K562 (cell line): ENCODE measurements around the gene PDF. TPM values are rescaled to one million over a fixed set of nuclear protein-coding genes. Genes with fewer than 3 reads are reported as not detected.

Experiments used
- ATAC-seq: fragments of 200-7000 bp; cut with Tn5 transposase; 3 replicates; pipeline ENCODE4 v1.9.1; 2020; ENCODE audit warnings: moderate library complexity
- BruUV-seq: library from RNA; stranded (reverse); fragments of 400-500 nt; replicated peaks from 2 replicates; lab custom pipeline; 2021; lab: Mats Ljungman, UMichigan
- CTCF ChIA-PET: fragments of 300-600 bp; formaldehyde crosslinking; extraction: SDS; loops from one replicate; lab custom pipeline; 2021; ENCODE audit warnings: low intra/inter-chr PET ratio; lab: Yijun Ruan, JAX
- POLR2A ChIA-PET: fragments of 300-600, 350-650 bp; sonication (Branson Sonifier 250); formaldehyde crosslinking; extraction: SDS; loops from one replicate; lab custom pipeline; 2021; ENCODE audit warnings: antibody characterized with exemption, inconsistent platforms; lab: Yijun Ruan, JAX
- DNase-seq, 4 experiments: peaks; one replicate each; pipeline versions ENCODE4 v3.0.0 to v3.0.0-alpha.2; 2011 to 2018; ENCODE audit warnings: low spot score in 3 of 4, mixed read lengths in 3 of 4; ENCODE audit errors: extremely low read depth in 1 of 4
- FAIRE-seq: peaks from 2 replicates; lab custom pipeline; 2011; peaks lifted over from hg19 to GRCh38; lab: Jason Lieb, UNC
- H2AFZ ChIP-seq: 2 replicates; pipeline ENCODE4 v1.6.0; 2011; ENCODE audit warnings: low read depth, low read length, control low read depth, inconsistent platforms
- H3K27ac ChIP-seq: fragments of 200-600 bp; 3 replicates; pipeline ENCODE4 v1.8.0; 2011; ENCODE audit warnings: low read depth, mild to moderate bottlenecking, control low read depth, inconsistent platforms, low read length, moderate library complexity, mixed read lengths; ENCODE audit errors: extremely low read depth
- H3K27me3 ChIP-seq, 2 experiments: fragments of 300-600 bp in 1 of 2; 2 replicates in 1 of 2; 3 replicates in 1 of 2; pipeline versions ENCODE4 v1.6.0 to v1.8.0; 2011; ENCODE audit warnings: inconsistent platforms in 2 of 2, low read length in 2 of 2, mild to moderate bottlenecking in 1 of 2, mixed read lengths in 1 of 2, moderate library complexity in 1 of 2; ENCODE audit not compliant: control insufficient read depth in 2 of 2, insufficient read depth in 2 of 2
- H3K36me3 ChIP-seq: fragments of 300-600 bp; 3 replicates; pipeline ENCODE4 v1.8.0; 2011; ENCODE audit warnings: mild to moderate bottlenecking, low read length, inconsistent platforms; ENCODE audit not compliant: control insufficient read depth, insufficient read depth
- H3K4me1 ChIP-seq, 2 experiments: fragments of 200-600 bp in 1 of 2; replicated peaks in 1 of 2; 2 replicates in 1 of 2; 3 replicates in 1 of 2; pipeline versions ENCODE4 v1.5.1 to v1.8.0; 2011; ENCODE audit warnings: inconsistent platforms in 2 of 2, low read length in 2 of 2, mild to moderate bottlenecking in 1 of 2, mixed read lengths in 1 of 2, moderate library complexity in 1 of 2; ENCODE audit not compliant: control insufficient read depth in 2 of 2, insufficient read depth in 2 of 2
- H3K4me2 ChIP-seq: 2 replicates; pipeline ENCODE4 v1.6.1; 2011; ENCODE audit warnings: low read length, control low read depth, inconsistent platforms, mixed read lengths; ENCODE audit not compliant: insufficient read depth
- H3K4me3 ChIP-seq: fragments of 200-600 bp; sonication (generic), shearing (Covaris generic); 2 replicates; pipeline ENCODE4 v1.5.1; 2016; ENCODE audit warnings: control low read depth, inconsistent platforms
- H3K79me2 ChIP-seq: fragments of 200-600 bp; 3 replicates; pipeline ENCODE4 v1.8.0; 2011; ENCODE audit warnings: low read length, inconsistent platforms; ENCODE audit not compliant: control insufficient read depth, insufficient read depth
- H3K9ac ChIP-seq, 2 experiments: 2 replicates each; pipeline versions ENCODE4 v1.6.0 to v1.6.1; 2011; ENCODE audit warnings: low read depth in 2 of 2, low read length in 2 of 2, control low read depth in 1 of 2, inconsistent platforms in 1 of 2, mild to moderate bottlenecking in 1 of 2, mixed read lengths in 1 of 2; ENCODE audit not compliant: insufficient read depth in 1 of 2
- H3K9me1 ChIP-seq: one replicate; pipeline ENCODE4 v1.6.0; 2011; ENCODE audit warnings: inconsistent platforms, mild to moderate bottlenecking, low read length, moderate library complexity; ENCODE audit not compliant: control insufficient read depth, insufficient read depth
- H3K9me3 ChIP-seq: replicated peaks from 2 replicates; pipeline ENCODE4 v1.5.1; 2011; ENCODE audit warnings: low read depth, low read length, inconsistent platforms; ENCODE audit not compliant: control insufficient read depth, insufficient read depth
- H4K20me1 ChIP-seq: replicated peaks from 2 replicates; pipeline ENCODE4 v1.6.1; 2011; ENCODE audit warnings: low read length, inconsistent platforms, mixed read lengths; ENCODE audit not compliant: control insufficient read depth, insufficient read depth
- ARID1B ChIP-seq: fragments of 450-650 bp; IDR thresholded peaks from 2 replicates; pipeline ENCODE4 v1.6.1; 2016; ENCODE audit warnings: antibody characterized with exemption, mild to moderate bottlenecking, inconsistent platforms
- ARID3B ChIP-seq: fragments of 250-450 bp; sonication (Bioruptor Pico); IDR thresholded peaks from 2 replicates; pipeline ENCODE4 v1.4.0; 2020; ENCODE audit warnings: borderline replicate concordance
- ETV1 ChIP-seq: fragments of 450-650 bp; conservative IDR thresholded peaks from 2 replicates; pipeline ENCODE4 v1.6.1; 2016; ENCODE audit warnings: missing genetic modification characterization, control low read depth, low read depth, missing compliant biosample characterization
- FOXK1 ChIP-seq: sonication (generic); formaldehyde crosslinking; IDR thresholded peaks from 2 replicates; pipeline ENCODE4 v1.8.0; 2022; ENCODE audit warnings: missing genetic modification reagents, mild to moderate bottlenecking, borderline replicate concordance
- GABPA ChIP-seq: fragments of 200-800 bp; sonication (Bioruptor generic); conservative IDR thresholded peaks from 2 replicates; pipeline ENCODE4 v1.6.1; 2016; ENCODE audit warnings: low read depth, missing genetic modification characterization, missing compliant biosample characterization
- HMG20B ChIP-seq: fragments of 250-450 bp; sonication (Bioruptor Pico); IDR thresholded peaks from 2 replicates; pipeline ENCODE4 v1.5.0; 2021; ENCODE audit warnings: mild to moderate bottlenecking
- KAT7 ChIP-seq: sonication (generic); formaldehyde crosslinking; IDR thresholded peaks from 2 replicates; pipeline ENCODE4 v1.8.0; 2022; ENCODE audit warnings: missing genetic modification reagents, mild to moderate bottlenecking, borderline replicate concordance
- KLF13 ChIP-seq: fragments of 450-650 bp; IDR thresholded peaks from 2 replicates; pipeline ENCODE4 v1.6.1; 2016; ENCODE audit warnings: missing genetic modification characterization, low read depth, mild to moderate bottlenecking, missing compliant biosample characterization, moderate library complexity, borderline replicate concordance
- NEUROD1 ChIP-seq: fragments of 150-350 bp; IDR thresholded peaks from 2 replicates; pipeline ENCODE4 v1.6.1; 2014; ENCODE audit warnings: borderline replicate concordance, low read length, low read depth; ENCODE audit not compliant: partially characterized antibody
- NFE2L1 ChIP-seq: fragments of 450-650 bp; IDR thresholded peaks from 2 replicates; pipeline ENCODE4 v1.6.1; 2016; ENCODE audit warnings: missing genetic modification characterization, low read depth, mild to moderate bottlenecking, missing compliant biosample characterization, moderate library complexity, borderline replicate concordance
- SIN3A ChIP-seq, 2 experiments: fragments of 150-350 bp in 1 of 2; IDR thresholded peaks; 2 replicates each; pipeline ENCODE4 v1.6.1; 2011 to 2016; ENCODE audit warnings: borderline replicate concordance in 2 of 2, low read depth in 2 of 2, low read length in 2 of 2, mild to moderate bottlenecking in 2 of 2, moderate library complexity in 2 of 2; ENCODE audit not compliant: control insufficient read depth in 1 of 2
- SMAD4 ChIP-seq: fragments of 250-450 bp; sonication (Bioruptor Pico); conservative IDR thresholded peaks from 2 replicates; pipeline ENCODE4 v1.8.0; 2021; ENCODE audit warnings: inconsistent platforms, mild to moderate bottlenecking, moderate library complexity
- SPI1 ChIP-seq: IDR thresholded peaks from 2 replicates; pipeline ENCODE4 v1.6.1; 2011; ENCODE audit warnings: low read depth, low read length, control low read depth, borderline replicate concordance
- TAF1 ChIP-seq: IDR thresholded peaks from 2 replicates; pipeline ENCODE4 v1.6.1; 2011; ENCODE audit warnings: mild to moderate bottlenecking, low read length, moderate library complexity; ENCODE audit not compliant: insufficient read depth, control insufficient read depth, severe bottlenecking; ENCODE audit errors: extremely low read depth
- ZBTB49 ChIP-seq: sonication (generic); formaldehyde crosslinking; IDR thresholded peaks from 2 replicates; pipeline ENCODE4 v1.8.0; 2022; ENCODE audit warnings: missing genetic modification reagents, mild to moderate bottlenecking, borderline replicate concordance
- ZNF764 ChIP-seq: fragments of 250-450 bp; sonication (Bioruptor Pico); IDR thresholded peaks from 2 replicates; pipeline ENCODE4 v1.4.0; 2020; ENCODE audit warnings: low read depth, mild to moderate bottlenecking, moderate library complexity
- WGBS: fragments of 100-300 bp; shearing (Covaris generic); methylation state at CpG from one replicate; pipeline ENCODE4 v1.1.6; 2016; ENCODE audit warnings: low coverage, mixed read lengths; ENCODE audit not compliant: insufficient coverage; ENCODE audit errors: missing lambda C conversion rate; 5-methylcytosine and 5-hydroxymethylcytosine counted together
- in situ Hi-C: fragments of 300-500 bp; cut with MboI; formaldehyde crosslinking; loops from 4 replicates; pipeline ENCODE4 v1.15.0; 2018; ENCODE audit warnings: inconsistent platforms, mixed read lengths
- intact Hi-C: fragments of 100-400 bp; cut with micrococcal nuclease; formaldehyde crosslinking; loops from 2 replicates; pipeline ENCODE4 v1.14.2; 2022
- polyA plus RNA-seq, 8 experiments: library from polyadenylated mRNA; depleted of rRNA in 4 of 8; stranded (reverse) in 5 of 8; unstranded in 3 of 8; fragments of >200 nt; fragmentation: Nextera tagmentation in 2 of 8; fragmentation: Illumina TruSeq in 1 of 8; extraction: Ambion mirVana in 2 of 8; extraction: Trizol in 1 of 8; gene quantifications; 2 replicates each; pipeline versions ENCODE4 v1.2.1 to v1.2.3, GENCODE V29; 2011 to 2014; ENCODE audit warnings: inconsistent platforms in 1 of 8, missing spikeins in 1 of 8
- total RNA-seq, 7 experiments: library from RNA; depleted of rRNA in 6 of 7; stranded (reverse); fragments of >200 nt in 6 of 7; fragmentation: Illumina TruSeq in 2 of 7; extraction: Trizol in 2 of 7; gene quantifications; 2 replicates each; pipeline versions ENCODE4 v1.2.1 to v1.2.3, GENCODE V29; 2011 to 2021; ENCODE audit warnings: low replicate concordance in 1 of 7

The PDF gene
- total and polyA plus RNA-seq, 9 of the 15 experiments (the other 6 are each of a cell fraction or from before 2014, with no cell fraction given): 0.15 to 72.4 (median 5.6) TPM

GRCh38 chr16:69339289-69340094 is 9.1 kb upstream of the PDF start, which contains the start of the genes COG8 and NIP7:
Gene COG8, minus strand, starts transcription at chr16:69339564. Its CDS starts 12 bp downstream, at chr16:69339552.
Gene NIP7, plus strand, starts transcription at chr16:69339772. Its CDS starts 58 bp downstream, at chr16:69339830.
- peak; percentile 79 to 98 (median 86) for DNase-seq
- Histone ChIP-seq H3K4me3 (peak within 1 kb of the TSS; percentile 94), H3K9me3 (no peaks in the 10 kb centered on the region), H3K36me3 (peaks cover 75% of the 10 kb centered on the region), H3K4me1 (peaks cover 13 to 14% of the 10 kb centered on the region in 2 experiments), H3K27ac (peak within 1 kb of the TSS; percentile 90), H3K27me3 (no peaks in the 10 kb centered on the region), H3K79me2 (peaks cover 56% of the 10 kb centered on the region), H3K4me2 (peak within 1 kb of the TSS; percentile 100), H3K9me1 (no peaks in the 10 kb centered on the region), H2AFZ (peak within 1 kb of the TSS; percentile 94), H4K20me1 (no peaks in the 10 kb centered on the region), H3K9ac (peak within 1 kb of the TSS; percentile 96 to 99)
- in situ Hi-C loops (no loop called here), intact Hi-C loops (loop anchor here (5.0 kb wide), 1 partner anchor 43 kb away; no protein-coding TSS in a partner anchor)
- BruUV-seq: TSS peak; percentile 69
- peak; percentile 98 for ATAC-seq
- 0% methylated on average over 60 of the region's 77 CpGs for WGBS
- ChIA-PET CTCF (interaction anchor here (1.4 to 1.5 kb wide), 2 partner anchors 9 to 28 kb away, joined by 4 to 8 read pairs; partner anchors contain the start of genes PDF and VPS4A), POLR2A (interaction anchor here (0.6 to 4.6 kb wide), 9 partner anchors 10 to 385 kb away, joined by 3 to 33 read pairs (median 3); partner anchors contain the start of genes PDF and TMED6)
- peak; percentile 100 for FAIRE-seq
- TF ChIP-seq FOXK1 (CRISPR knock-in tag) (peak; percentile 72; the same call in 1 of the 2 replicates), GABPA (tag) (peak; percentile 99), KLF13 (tag) (no peak), SMAD4 (CRISPR knock-in tag) (peak; percentile 66; the same call in 1 of the 2 replicates), ARID1B (0 out of 2 replicates have a peak, but pooled peaks have one; percentile 34), NFE2L1 (no peak), KAT7 (CRISPR knock-in tag) (peak; percentile 95), SPI1 (peak; percentile 43), SIN3A (IDR thresholded peaks at IDR 0.05; ENCODE audit: borderline replicate concordance in 2 of 2, control insufficient read depth in 1 of 2, low read depth in 2 of 2, low read length in 2 of 2) (peak; percentile 70 to 89), NEUROD1 (peak; percentile 44), HMG20B (no peak), ZBTB49 (CRISPR knock-in tag) (no peak), ARID3B (CRISPR knock-in tag) (no peak), TAF1 (peak; percentile 97), ETV1 (peak; percentile 98), ZNF764 (CRISPR knock-in tag) (no peak)
